Retina (tissue), 1 donor: ENCODE data around the gene GHRL.

ENCODE experiments used
- DNase-seq: peaks from one replicate; pipeline ENCODE4 v3.0.0-alpha.2; 2016

GHRL gene

DNA sequence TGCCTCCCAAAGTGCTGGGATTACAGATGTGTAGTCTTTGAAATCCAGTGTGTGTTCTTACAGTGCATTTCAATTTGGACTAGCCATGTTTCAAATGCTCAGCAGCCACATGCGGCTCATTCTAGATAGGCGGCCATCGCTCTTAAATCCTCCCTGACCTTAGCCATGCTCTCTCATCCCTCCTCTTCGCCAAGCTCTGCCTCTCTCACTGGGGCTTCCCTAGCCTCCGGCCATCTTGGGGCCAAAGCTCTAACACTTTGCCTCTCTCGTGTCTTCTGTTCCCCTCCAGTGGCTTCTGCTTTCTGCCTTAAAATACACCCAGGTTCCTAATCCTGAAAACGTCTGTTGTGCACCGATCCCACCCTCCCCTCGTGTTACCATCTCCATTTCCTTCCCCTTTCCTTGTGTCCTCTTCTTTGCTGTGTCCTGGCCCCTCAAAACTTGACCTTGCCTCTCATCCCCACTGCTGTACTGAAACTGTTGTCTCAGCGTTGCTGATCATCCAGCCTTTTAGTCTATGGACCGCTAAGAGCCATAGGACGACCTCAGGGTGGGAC lies 1.4 kb upstream of the GHRL start:
- DNase-seq = no peak

DNA sequence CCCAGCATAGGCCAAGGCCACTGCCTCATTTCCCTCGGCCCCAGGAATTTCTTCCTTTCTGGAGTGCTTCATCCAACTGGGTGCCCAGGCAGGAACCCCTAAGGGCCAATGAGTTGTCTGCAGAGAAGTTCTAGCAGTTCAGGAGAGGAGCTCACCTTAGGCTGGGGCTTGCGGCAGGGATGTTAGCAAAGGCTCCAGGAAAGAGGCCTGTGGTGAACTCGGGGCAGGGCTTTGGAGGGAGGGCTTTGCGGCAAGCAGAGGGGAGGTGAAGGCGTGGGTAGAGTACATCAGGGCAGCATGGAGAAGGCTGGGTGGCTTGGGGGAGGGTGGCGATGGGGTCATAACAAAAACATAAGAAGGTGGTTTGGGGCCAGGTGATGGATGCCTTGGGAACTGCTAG lies 1.1 kb downstream of the GHRL start:
- no peak for DNase-seq

DNA sequence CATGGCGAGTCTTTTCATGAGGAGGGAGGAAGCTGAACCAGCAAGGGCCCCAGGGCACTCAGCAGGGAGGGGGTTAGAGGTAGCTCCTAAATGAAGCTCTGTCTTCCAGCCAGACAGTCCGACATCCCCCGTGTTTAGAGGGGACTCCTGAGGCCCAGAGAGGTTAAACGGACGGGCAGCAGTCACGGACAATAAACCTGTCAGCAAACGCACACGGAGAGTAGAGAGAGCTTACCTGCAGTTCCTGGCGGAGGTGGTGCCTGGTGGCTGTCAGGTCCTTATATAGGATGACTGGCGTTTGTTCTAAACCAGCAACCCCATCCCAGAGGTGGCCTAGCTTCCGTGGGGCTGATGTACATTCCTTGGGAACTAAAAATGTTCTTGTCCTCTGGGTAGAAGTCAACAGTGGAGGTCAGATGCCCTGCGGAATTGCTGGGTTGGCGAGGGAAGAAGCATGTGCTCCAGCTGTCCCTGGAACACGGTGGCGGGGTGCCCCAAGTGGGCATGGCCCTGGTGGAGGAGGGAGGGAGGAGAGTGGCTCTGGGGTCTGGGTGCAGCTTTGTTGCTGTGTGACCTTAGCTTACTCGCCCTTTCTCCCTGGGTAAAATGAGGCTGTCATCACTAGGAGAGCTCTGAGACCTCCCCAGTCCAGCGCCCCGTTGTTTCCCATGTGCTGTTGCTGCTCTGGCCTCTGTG lies 2.1 kb downstream of the GHRL start:
- no peak for DNase-seq

DNA sequence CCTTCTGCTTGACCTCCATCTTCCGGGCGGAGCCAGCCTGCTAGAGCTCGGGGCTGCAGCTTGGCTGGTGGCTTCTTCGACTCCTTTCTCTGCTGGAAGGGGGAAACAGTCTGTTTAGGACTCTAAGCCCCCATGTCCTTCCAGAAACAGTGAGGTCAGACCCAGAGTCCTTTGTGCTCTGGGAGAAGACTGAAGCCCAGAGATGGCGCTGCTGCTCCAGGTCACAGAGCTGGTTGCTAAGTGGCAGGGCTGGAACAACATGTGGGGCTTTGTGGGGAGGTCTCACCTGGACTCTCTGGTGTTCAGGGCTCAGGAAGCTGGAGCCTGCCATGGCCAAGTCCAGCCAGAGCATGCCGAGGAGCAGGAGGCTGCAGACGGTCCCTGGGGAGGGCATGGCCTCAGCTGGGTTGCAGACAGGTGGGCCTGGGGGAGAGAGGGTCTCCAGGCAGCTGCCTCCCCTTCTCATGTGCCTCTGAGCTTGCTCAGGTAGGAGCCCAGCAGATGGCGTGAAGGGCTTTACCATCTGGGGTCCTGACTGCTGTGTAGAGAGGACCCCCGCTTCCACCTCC lies 2.9 kb downstream of the GHRL start:
- no peak for DNase-seq

DNA sequence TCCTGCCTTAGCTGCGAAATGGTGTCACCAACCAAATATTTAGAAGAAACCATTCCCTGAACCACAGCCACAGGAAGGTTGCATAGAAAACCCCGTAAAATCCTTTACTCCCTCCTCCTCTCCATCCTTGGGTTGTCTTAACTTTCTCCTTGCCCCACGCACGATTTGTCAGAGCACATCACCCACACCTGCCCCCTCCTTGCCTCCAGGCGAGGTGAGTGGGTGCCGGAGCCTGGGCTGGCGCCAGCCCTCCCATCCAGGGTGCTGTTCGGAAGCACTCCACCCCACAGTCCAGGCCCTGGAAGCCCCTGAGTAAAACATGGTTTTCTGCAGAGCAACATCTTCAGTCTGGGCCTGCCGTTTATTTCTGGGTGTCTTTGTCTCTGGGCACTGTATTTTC lies 3.7 kb downstream of the GHRL start:
- DNase-seq = no peak

DNA sequence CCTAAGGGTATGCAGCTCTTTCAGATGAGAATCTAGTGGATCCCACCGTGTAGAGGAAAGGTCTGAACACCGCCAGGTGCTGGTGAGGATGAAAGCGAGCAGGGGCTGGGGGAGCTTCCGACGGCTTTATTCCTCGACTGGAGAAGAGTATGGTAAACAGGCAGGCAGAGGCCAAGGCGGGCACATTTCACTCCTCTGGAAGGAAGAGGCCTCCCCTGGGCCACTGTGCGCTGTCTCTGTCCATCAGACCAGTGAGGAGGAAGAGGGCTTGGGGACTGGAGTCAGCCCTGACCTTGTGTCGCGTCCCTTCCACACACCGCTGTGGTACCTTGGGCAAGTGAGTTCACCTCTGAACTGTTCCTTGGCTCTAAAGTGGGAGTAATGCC lies 4.2 kb downstream of the GHRL start:
- no peak for DNase-seq

DNA sequence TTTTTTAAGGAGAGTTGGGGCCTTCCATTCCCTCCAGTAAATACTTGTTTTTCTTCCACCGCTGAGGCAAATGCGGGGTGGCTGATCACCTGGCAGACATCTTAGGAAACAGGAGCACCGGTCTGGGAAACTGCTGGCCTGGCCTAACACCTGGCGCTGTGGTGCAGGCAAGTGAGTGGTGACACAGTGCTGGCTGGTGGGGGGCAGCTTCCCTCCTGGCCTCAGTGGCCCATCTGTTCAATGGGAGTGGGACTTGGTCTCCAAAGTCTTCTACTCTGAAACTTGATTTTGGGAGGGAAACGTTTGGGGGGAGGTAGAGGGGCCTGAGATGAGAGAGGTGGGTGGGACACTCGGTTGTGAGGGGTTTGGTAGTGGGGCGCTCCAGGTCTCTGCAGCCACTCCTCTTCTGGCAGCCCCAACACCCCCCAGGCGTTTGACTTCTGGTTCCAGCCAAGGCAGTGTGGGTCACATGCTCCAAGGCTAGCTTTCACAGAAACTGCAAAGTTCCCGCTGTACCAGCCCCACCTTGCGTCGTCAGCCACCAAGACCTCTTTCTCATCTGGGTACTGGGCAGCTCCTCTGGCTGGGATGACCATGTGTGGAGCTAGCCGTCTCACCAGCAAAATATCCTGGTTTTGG lies 4.7 kb downstream of the GHRL start:
- no peak for DNase-seq

DNA sequence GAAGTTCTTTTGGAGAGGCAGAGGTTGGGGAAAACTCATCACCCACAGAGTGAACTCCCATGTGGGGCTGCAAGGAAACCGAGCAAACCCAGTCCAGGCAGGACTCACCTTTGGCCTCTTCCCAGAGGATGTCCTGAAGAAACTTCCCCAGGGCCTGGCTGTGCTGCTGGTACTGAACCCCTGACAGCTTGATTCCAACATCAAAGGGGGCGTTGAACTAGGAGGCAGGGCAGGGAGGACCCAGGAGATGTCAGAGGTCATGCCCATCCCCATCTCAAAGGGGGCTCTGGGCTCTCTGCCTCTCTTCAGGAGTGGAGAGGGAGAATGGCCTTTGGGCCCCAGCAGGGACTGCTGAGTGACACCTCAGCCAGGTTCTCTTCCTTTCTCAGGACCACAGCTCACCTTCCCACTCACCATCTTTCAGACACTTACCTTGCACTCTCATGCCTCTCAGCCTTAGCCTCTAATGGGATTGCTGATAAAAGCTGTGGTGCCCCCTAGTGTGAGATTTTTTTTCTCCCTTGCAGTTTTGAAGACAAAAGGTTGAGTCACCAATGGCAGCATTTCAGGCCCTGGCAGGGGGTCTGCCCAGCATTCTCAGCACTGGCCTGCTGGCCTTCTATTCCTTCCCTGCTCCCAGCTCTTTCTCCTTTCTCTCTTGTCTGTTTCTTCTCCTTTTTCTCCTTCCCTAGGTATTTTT lies 6.0 kb downstream of the GHRL start:
- peak; percentile 48 for DNase-seq

DNA sequence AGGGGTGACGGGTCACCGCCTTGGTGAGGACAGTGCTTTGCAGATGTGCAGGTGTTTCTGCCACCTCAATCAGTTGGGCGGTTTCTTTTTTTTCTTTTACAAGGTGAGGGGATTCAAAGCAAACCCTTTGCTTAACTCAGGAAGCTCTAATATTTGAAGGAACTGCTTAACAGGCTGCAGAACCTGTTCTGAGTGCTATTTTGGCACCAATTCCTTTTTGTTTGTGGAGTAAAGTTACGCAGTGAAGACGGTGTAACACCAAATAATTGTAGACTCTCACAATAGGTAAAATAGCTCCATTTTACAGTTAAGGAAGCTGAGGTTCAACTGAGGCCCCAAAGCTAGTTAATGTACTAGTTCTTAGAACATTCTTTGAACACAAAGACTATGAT lies 6.6 kb downstream of the GHRL start:
- DNase-seq = no peak

DNA sequence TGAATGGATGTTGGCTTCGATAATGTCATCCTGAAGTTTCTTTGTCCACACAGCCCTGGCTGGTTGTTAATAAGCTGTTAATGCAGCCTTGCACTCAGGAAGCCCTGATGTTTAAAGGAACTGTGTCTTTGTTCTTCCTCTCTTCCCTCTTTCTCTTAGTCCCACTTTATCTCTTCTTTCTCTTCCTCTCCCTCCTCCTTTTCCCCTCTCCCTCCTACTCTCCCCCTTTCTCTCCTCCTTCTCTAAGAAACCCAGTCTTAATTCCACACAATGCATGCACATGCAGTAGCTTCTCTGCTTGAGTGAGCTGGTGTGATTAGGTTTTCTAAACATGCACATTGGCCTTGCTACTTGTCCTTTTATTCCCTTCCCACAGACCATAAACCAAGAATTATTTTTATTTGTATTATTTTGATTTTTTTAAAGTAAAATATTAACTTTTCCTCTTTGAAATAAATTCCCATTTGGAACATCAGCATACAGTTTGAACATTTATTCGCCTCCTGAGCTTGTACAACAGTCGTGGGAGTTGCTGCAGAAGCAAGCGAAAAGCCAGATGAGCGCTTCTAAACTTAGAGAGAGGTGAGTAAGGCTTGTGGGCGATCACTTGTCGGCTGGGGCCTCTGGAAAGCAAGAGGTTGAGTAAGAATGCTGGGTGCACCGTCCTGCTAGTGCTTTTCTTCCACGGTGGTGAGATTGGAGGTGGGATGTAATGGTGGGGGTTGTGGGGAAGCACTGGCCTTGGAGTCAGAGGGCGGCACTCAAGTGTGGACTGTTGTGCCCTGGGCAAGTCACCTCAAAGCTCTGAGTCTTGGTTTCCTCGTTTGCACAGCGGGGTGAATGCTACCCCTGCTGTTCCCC lies 7.2 kb downstream of the GHRL start:
- DNase-seq = no peak

DNA sequence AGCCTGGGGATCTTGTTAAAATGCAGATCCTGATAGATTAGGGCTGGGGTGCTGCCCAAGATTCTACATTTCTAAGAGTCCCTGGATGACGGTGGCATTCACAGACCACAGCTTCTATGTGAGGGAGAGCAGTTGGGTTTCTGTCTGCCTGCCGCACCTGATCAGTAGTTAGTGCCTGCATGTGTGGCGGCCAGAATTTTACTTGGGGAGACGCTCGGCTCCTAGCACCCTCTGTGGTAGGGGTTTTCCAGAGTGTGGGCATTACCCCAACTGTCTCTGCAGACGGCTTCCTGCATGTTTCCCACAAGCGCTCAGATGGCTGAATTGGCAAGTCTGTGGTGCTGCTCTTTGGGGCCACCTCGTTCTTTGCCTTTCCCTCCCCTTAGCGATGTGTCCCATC lies 8.3 kb downstream of the GHRL start:
- no peak for DNase-seq

DNA sequence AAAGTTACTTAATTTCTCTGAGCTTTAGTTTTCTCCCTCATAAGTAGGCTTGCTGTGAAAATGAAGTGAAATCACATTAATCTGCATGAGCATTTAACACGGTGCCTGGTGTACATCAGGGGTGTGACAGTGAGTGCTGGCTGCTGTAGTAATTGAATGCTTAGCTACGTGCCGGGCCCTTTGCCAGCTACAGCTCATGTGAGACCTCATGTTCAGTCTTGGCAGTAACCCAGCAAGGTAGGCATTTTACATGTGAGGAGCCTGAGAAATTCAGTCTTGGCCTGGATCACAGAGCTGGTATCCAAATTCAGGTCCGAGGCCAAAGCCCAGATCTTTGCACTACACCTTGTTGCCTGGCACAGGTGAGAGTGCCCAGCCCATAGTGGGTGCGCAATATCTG lies 9.1 kb downstream of the GHRL start:
- no peak for DNase-seq

DNA sequence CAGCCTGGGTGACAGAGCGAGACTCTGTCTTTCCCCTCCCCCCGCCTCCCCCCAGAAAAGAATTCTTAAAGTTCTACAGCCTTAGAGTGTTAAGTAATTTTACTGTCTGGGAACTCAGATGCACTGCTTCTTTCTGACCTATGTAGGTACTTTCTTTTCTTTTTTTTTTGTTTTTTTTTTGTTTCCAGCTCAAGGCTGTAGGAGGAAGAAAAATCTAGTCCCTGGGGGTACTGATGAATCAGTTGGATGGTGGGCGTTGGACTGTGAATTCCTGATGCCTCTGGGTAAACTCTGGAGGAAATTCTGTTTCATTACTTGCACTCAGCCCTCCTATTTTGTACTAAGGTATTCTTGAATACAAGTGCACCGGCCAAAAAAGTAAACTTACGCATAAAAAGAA lies 10.8 kb downstream of the GHRL start:
- no peak for DNase-seq

DNA sequence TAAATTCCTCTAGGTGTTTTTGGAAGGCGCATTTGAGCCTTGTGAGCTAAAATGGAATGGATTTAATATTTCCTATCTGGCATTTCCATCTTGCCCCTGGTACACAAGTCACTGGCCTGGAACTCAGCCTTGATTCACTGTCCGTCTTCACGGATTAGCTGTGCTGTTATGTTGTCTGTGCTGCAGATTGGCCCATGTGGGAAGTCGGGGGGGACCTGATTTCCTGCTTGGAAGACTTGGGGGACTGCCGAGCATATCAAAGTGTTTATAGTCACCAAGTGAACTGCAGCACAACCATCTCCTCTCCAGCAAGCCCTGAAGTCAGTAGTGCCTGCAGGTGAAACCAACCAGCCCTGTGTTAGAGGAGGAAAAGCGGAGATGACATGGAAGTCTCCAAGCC lies 12.2 kb downstream of the GHRL start:
- DNase-seq = no peak

DNA sequence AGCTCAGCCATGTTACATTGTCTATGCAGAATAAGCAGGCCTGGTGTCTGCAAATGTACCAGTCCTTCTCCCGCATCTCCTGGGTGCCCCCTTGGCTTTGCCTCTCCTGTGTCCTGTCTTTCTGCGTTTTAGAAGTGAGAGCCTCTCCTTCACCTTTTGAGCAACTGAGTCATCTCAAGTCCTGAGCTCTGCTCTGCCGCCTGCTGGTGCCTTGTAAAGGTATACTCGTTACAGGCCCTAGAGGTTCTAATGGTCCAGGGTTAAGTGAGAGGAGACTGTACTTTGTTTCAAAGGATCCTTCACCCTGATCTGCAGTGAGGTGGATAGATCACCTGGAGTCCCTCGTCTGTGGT lies 12.6 kb downstream of the GHRL start:
- DNase-seq = no peak

DNA sequence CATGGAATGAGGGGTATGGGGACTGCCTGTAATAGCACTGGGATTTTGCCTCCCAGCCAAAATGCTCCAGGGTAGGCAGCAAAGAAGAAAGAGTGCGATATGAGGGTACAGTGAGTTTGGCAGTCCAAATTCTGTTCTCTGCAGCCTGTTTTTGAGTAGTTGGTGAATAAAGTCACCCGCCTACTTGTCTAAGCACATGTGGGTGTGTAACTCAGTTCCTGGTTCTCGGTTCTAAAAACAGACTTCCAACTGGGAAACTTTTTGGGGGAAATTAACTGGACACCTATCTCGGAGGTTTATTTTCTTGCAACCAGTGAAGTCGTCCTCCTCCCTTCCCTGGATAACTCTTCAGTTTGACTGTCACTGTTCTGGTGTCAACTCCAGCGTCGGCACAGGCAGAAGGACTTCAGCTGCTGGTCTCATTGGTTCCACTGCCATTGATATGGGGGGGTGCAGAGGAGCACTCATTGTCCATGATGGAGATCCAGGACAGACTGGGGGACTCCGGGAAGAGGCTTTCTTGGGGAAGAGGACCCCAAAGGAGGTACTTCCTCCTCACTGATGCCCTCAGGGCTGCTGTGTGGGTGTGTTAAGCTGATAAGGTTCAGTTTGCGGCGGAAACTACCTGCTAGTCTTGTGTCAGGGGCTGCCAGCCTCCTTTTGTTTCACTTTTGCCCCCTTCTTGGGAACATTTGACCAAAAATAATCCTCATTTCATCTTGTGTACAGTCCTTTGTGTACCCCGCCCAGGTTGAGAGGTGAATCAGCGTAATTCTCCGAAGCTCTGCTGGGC lies 13.2 kb downstream of the GHRL start:
- no peak for DNase-seq

DNA sequence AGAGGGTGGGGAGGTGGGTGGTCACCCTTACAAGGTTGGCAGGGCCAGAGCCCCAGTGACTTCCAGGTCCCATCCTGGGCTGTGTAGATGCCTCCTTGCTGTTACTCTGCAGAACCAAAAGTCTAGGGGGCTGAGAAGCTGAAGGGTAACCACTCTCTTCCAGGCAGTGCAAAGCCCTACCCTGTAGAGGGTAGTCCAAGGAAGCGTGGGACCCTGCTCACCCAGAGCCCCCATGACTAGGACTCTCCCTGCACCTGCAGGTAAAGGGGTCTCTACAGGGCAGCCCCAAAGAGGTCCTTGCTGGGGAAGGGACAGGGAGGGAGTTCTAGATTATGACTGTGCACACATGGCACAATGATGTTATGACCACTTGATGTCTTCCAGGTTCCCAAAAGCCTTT lies 14.2 kb downstream of the GHRL start:
- DNase-seq = no peak

DNA sequence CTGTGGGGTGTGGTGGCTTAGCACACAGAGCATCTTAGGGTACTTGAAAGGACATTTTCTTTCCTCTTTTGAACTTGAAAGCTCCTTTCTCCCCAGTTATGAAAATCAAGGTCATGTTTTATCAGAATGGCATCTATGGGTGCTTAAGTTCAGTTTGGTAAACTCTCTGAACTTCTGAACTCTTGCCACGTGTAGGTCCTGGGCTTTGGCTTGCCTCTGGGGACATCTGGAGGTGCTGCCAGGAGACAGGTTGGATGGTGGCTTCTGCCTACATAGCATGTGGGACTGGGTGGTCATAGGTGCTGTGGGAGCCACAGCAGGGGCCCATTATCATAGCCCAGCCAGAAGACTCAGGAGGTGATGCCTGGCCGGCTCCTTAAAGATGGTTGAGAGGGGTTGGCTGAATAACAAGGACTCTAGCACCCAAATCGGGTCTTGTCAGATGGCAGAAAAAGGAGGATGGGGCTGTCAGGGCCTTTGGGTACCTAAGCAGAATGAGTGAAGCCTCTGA lies 15.6 kb downstream of the GHRL start:
- DNase-seq = no peak

DNA sequence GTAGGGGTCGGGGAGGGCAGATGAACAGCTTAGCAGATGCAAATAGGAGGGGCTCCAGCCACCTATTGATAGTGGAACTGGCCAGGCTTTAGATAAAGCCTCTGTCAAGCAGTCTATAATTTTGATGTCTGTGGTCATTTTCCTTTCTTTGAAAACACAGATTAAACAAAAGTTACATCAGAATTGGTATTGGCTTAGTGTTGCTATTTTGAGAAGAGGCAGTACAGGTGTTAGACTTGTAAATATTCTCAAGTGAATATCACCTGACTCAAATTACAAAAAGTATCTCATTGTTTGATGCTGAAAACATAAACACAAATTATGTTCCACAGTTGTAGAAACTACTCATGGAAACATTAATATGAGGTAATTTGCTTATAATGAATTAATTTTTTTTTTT lies 18.1 kb downstream of the GHRL start:
- no peak for DNase-seq

DNA sequence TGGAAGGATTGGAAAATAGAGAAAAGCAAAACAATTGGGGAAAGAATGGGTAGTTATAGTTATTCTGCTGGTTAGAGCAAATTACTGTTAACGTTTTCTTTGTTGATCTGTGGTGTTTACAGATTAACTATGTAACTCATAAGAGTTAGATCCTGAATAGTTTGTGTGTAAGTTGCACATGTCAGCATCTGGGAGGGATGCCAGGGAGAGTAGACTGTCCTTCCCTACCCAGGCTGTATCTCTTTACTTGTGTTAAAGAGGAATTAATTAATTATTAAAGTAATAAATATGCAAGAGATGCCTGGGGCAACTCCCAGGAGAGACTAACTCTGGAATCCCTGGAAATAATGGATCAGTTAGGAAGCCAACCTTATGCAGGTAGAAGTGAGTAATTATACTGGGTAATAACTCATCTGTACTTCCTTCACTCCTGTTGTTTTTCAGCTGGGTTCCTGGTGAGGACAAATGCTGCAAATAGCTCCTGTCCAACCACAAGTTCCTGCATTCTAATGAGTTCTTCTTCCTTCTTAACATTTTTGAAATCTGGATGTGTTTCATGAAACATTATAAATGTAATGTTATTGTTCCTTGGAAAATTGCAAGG lies 18.9 kb downstream of the GHRL start:
- no peak for DNase-seq

DNA sequence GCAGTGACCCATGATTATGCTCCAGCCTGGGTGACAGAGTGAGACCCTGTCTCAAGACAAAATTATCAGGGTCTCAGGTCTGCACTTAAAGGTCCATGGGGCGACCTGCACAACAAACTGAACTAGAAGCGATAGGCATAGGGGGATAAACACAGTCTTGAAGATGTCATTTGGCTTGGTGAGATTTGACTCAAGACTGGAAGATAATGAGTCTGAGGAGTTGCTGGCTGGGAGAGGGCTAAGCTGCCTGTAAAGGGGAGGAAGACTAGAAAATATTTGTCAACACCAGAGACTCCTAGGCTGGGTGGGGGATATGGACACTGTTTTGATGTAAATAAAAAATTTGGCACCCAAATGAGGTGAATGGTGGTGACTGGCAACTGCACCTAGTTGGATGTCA lies 19.8 kb downstream of the GHRL start:
- no peak for DNase-seq
